ENCODE measurements around the gene EYA3. TPM values are rescaled to one million over a fixed set of nuclear protein-coding genes. Genes with fewer than 3 reads are reported as not detected.

The EYA3 gene
- total RNA-seq, 1 donor from 2014 or later: 25.3 TPM

DNA sequence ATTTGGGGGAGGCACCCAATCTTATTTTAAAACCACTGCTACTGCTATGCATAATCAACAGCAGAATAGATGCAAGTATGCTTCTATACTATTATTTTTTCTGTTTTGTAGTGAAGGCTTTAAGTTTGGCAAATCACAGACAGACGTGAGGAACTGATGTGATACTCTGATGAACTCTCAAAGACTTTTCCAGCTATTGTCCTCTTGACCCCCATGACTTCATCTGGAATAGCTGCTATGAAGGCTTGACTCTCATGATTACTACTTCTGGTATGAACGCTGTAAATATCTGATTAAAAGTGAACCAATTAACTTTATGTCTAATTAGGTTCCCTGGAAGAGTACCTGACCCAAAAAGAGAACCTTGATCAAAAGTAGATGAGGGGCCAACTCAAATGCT lies 49.1 kb downstream of the EYA3 start:
- TF ChIP-seq, protein P1, sequence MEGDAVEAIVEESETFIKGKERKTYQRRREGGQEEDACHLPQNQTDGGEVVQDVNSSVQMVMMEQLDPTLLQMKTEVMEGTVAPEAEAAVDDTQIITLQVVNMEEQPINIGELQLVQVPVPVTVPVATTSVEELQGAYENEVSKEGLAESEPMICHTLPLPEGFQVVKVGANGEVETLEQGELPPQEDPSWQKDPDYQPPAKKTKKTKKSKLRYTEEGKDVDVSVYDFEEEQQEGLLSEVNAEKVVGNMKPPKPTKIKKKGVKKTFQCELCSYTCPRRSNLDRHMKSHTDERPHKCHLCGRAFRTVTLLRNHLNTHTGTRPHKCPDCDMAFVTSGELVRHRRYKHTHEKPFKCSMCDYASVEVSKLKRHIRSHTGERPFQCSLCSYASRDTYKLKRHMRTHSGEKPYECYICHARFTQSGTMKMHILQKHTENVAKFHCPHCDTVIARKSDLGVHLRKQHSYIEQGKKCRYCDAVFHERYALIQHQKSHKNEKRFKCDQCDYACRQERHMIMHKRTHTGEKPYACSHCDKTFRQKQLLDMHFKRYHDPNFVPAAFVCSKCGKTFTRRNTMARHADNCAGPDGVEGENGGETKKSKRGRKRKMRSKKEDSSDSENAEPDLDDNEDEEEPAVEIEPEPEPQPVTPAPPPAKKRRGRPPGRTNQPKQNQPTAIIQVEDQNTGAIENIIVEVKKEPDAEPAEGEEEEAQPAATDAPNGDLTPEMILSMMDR (IDR thresholded peaks at IDR 0.05; ENCODE audit: partially characterized antibody, unreplicated experiment): no peak
- Mint-ChIP-seq H3K4me3 (ENCODE audit: unreplicated experiment) (no peak overlapping the region), H3K27ac (ENCODE audit: unreplicated experiment) (no peak overlapping the region), H3K36me3 (ENCODE audit: unreplicated experiment) (no peaks in the 10 kb centered on the region), H3K4me1 (ENCODE audit: low read depth, unreplicated experiment) (no peaks in the 10 kb centered on the region), H3K9me3 (ENCODE audit: unreplicated experiment) (no peaks in the 10 kb centered on the region), H3K27me3 (ENCODE audit: unreplicated experiment) (peaks cover 2% of the 10 kb centered on the region)
- DNase-seq: no peak

DNA sequence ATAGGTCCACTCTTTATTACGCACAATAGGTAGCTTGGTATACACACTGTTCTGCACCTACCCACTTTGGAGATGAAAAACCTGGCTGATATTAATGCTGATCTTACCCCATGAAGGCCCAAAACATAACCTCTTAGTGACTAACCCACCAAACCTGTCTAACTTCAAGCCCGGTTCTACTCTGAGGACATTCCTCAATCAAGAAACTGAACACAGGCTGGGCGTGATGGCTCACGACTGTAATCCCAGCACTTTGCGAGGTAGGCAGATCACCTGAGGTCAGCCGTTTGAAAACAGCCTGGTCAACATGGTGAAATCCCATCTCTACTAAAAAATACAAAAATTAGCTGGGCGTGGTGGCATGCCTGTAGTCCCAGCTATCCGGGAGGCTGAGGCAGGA lies 50.5 kb downstream of the EYA3 start:
- Mint-ChIP-seq H3K27ac (ENCODE audit: unreplicated experiment) (no peak overlapping the region), H3K9me3 (ENCODE audit: unreplicated experiment) (no peaks in the 10 kb centered on the region), H3K36me3 (ENCODE audit: unreplicated experiment) (no peaks in the 10 kb centered on the region), H3K4me1 (ENCODE audit: low read depth, unreplicated experiment) (no peaks in the 10 kb centered on the region), H3K27me3 (ENCODE audit: unreplicated experiment) (peaks cover 2% of the 10 kb centered on the region), H3K4me3 (ENCODE audit: unreplicated experiment) (no peak overlapping the region)
- no peak for DNase-seq
- TF ChIP-seq, protein P1 (IDR thresholded peaks at IDR 0.05; ENCODE audit: partially characterized antibody, unreplicated experiment): no peak

DNA sequence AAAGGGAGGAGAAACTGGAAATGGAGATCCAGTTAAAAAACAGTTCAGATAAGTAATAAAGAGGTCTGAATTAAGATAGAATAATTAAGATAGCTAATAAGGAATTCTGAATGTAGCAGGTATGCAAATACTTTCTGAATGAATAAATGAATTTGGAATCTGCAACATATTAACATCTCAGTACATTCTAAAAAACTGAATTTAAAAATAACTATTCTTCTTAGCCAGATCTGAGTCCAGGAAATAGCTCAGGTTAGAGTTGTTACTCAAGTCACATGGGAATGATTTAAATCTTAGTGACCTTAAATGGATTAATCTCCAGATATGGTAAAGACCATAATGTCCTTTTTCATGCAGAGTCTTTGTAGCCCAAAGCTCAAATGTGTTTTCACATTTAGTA lies 51.2 kb downstream of the EYA3 start:
- Mint-ChIP-seq H3K27ac (ENCODE audit: unreplicated experiment) (no peak overlapping the region), H3K9me3 (ENCODE audit: unreplicated experiment) (no peaks in the 10 kb centered on the region), H3K36me3 (ENCODE audit: unreplicated experiment) (no peaks in the 10 kb centered on the region), H3K4me1 (ENCODE audit: low read depth, unreplicated experiment) (no peaks in the 10 kb centered on the region), H3K4me3 (ENCODE audit: unreplicated experiment) (no peak overlapping the region), H3K27me3 (ENCODE audit: unreplicated experiment) (peaks cover 2% of the 10 kb centered on the region)
- TF ChIP-seq, protein P1 (IDR thresholded peaks at IDR 0.05; ENCODE audit: partially characterized antibody, unreplicated experiment): no peak
- no peak for DNase-seq

DNA sequence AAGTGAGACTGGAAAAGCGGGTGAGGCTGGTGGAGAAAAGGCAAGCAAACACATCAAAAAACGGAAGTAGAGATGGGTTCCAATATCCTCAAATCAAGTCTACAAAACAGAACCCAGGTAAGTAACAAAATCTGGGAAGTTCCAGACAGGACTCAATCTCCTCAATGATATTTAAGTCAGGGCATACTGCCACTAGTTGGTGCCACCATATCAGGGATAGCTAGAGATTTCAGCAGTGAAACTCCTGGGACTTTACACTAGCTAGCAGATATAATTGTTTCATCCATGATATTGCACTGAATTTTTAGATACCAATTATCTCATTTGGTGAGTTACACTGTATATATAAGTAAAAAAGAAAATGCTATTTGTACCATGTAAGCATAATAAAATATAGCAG lies 52.0 kb downstream of the EYA3 start:
- Mint-ChIP-seq H3K27me3 (ENCODE audit: unreplicated experiment) (peaks cover 2% of the 10 kb centered on the region), H3K4me1 (ENCODE audit: low read depth, unreplicated experiment) (no peaks in the 10 kb centered on the region), H3K4me3 (ENCODE audit: unreplicated experiment) (no peak overlapping the region), H3K9me3 (ENCODE audit: unreplicated experiment) (no peaks in the 10 kb centered on the region), H3K27ac (ENCODE audit: unreplicated experiment) (no peak overlapping the region), H3K36me3 (ENCODE audit: unreplicated experiment) (no peaks in the 10 kb centered on the region)
- no peak for DNase-seq
- TF ChIP-seq, protein P1 (IDR thresholded peaks at IDR 0.05; ENCODE audit: partially characterized antibody, unreplicated experiment): no peak

DNA sequence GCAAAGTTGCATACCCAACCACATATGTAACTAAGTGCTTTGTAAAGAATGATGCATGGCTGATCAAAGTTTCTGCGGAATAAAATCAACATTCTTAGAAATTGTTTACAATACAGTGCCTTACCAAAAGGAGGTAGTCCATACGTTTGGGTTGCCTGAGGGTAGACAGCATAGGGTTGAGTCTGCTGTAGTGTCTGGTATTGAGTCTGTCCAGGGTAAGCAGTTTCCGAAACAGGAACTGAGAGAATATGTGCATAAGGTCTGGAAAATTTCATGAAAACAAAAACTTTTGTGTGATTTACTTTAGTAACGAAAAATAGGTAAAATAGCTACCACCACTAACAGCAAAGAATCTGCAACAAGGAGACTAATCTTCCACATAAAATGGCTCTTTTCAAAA lies 53.0 kb downstream of the EYA3 start:
- no peaks in the 10 kb centered on the region for H3K36me3 Mint-ChIP-seq (ENCODE audit: unreplicated experiment)
- no peaks in the 10 kb centered on the region for H3K9me3 Mint-ChIP-seq (ENCODE audit: unreplicated experiment)
- no peak overlapping the region for H3K27ac Mint-ChIP-seq (ENCODE audit: unreplicated experiment)
- no peak overlapping the region for H3K4me3 Mint-ChIP-seq (ENCODE audit: unreplicated experiment)
- H3K27me3 Mint-ChIP-seq (ENCODE audit: unreplicated experiment): peaks cover 2% of the 10 kb centered on the region
- no peak for DNase-seq
- no peaks in the 10 kb centered on the region for H3K4me1 Mint-ChIP-seq (ENCODE audit: low read depth, unreplicated experiment)
- TF ChIP-seq, protein P1 (IDR thresholded peaks at IDR 0.05; ENCODE audit: partially characterized antibody, unreplicated experiment): no peak

Data from glutamatergic neuron (in vitro differentiated cells).